KMS-11 (cell line): ENCODE measurements around the gene MEX3C.

Source experiments
- H2AFZ ChIP-seq: fragments of 200-600 bp; sonication (generic); 2 replicates; pipeline ENCODE4 v1.6.1; 2016; ENCODE audit warnings: antibody characterized with exemption, mixed run types, low read depth
- H3K27ac ChIP-seq: fragments of 200-600 bp; sonication (generic); 2 replicates; pipeline ENCODE4 v1.6.1; 2016; ENCODE audit warnings: mild to moderate bottlenecking, mixed run types
- H3K27me3 ChIP-seq: fragments of 200-600 bp; sonication (generic); 2 replicates; pipeline ENCODE4 v1.6.1; 2017; ENCODE audit warnings: mild to moderate bottlenecking, low read depth, mixed run types, moderate library complexity; ENCODE audit not compliant: insufficient read depth
- H3K36me3 ChIP-seq: fragments of 200-600 bp; sonication (generic); 2 replicates; pipeline ENCODE4 v1.6.1; 2017; ENCODE audit warnings: mild to moderate bottlenecking, mixed run types; ENCODE audit not compliant: insufficient read depth
- H3K4me1 ChIP-seq: fragments of 200-600 bp; sonication (generic); 2 replicates; pipeline ENCODE4 v1.6.1; 2016; ENCODE audit warnings: mild to moderate bottlenecking, low read depth, mixed run types; ENCODE audit not compliant: poor library complexity, severe bottlenecking
- H3K4me2 ChIP-seq: fragments of 200-600 bp; sonication (generic); 2 replicates; pipeline ENCODE4 v1.7.0; 2016; ENCODE audit warnings: mild to moderate bottlenecking, mixed run types
- H3K4me3 ChIP-seq: fragments of 200-600 bp; sonication (generic); IDR thresholded peaks from 2 replicates; pipeline ENCODE4 v1.6.1; 2017; ENCODE audit warnings: low read depth, low read length, mixed read lengths; ENCODE audit not compliant: insufficient read depth
- H3K79me2 ChIP-seq: fragments of 200-600 bp; sonication (generic); 2 replicates; pipeline ENCODE4 v1.6.1; 2016; ENCODE audit warnings: low read depth, mixed run types; ENCODE audit not compliant: insufficient read depth
- H3K9ac ChIP-seq: fragments of 200-600 bp; sonication (generic); 2 replicates; pipeline ENCODE4 v1.6.1; 2016; ENCODE audit warnings: mild to moderate bottlenecking, mixed run types
- H4K20me1 ChIP-seq: fragments of 200-600 bp; sonication (generic); 2 replicates; pipeline ENCODE4 v1.6.1; 2016; ENCODE audit warnings: mild to moderate bottlenecking, mixed run types; ENCODE audit not compliant: insufficient read depth
- TF ChIP-seq, protein P1 (sequence below): fragments of 200-600 bp; sonication (generic); conservative IDR thresholded peaks from 2 replicates; pipeline ENCODE4 v1.6.1; 2017; ENCODE audit warnings: low read depth, mild to moderate bottlenecking, antibody characterized with exemption, low read length, moderate library complexity, mixed read lengths

Gene MEX3C

DNA sequence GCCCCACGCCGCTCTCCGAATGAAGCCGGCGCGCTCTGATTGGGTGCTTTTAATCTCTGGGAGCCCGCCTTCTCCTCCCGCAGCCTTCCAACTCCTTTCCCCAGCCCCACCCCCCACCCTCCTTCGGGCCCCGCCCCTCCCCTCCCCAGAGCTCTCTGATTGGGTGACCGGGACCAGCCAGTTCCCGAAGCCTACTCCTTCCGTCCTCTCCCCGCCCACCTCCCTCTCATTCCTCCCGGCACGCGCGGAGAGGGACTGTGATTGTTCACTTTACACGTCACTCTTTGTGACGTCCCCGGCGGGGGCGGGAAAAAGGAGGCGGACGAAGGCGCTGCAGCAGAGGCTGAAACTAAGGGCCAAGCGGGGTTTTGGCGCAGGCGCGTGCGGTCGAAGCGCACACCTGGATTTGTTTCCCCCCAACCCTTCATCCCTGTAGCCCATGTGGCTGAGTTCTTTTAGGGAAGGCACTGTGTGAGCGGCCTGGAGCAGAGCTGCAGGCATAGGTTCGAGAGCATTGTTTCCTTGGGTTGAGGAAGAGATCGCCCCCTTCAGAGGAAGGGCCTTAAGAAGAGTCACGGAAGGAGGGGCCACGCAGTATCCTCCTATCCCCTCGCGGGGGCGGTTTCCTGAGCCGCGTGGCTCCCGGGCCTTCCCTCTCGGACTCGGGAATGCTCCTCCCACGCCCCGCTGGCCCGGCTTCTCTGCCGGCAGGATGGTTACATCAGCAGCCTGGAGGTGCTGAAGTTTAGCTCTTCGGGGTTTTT lies at the start of gene MEX3C:
Gene MEX3C, minus strand, starts transcription at position 21 of the 764 bp plus-strand sequence. CDS start 361 bp downstream, outside the sequence.
- H3K79me2 ChIP-seq = peaks cover 39% of the 10 kb centered on the region
- peak within 1 kb of the TSS; percentile 89 for H2AFZ ChIP-seq
- no peaks in the 10 kb centered on the region for H3K27me3 ChIP-seq
- H3K4me3 ChIP-seq = peak within 1 kb of the TSS; percentile 51
- no peaks in the 10 kb centered on the region for H3K36me3 ChIP-seq
- TF ChIP-seq, protein P1, sequence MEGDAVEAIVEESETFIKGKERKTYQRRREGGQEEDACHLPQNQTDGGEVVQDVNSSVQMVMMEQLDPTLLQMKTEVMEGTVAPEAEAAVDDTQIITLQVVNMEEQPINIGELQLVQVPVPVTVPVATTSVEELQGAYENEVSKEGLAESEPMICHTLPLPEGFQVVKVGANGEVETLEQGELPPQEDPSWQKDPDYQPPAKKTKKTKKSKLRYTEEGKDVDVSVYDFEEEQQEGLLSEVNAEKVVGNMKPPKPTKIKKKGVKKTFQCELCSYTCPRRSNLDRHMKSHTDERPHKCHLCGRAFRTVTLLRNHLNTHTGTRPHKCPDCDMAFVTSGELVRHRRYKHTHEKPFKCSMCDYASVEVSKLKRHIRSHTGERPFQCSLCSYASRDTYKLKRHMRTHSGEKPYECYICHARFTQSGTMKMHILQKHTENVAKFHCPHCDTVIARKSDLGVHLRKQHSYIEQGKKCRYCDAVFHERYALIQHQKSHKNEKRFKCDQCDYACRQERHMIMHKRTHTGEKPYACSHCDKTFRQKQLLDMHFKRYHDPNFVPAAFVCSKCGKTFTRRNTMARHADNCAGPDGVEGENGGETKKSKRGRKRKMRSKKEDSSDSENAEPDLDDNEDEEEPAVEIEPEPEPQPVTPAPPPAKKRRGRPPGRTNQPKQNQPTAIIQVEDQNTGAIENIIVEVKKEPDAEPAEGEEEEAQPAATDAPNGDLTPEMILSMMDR = peak; percentile 45; the same call in 1 of the 2 replicates
- peak within 1 kb of the TSS; percentile 86 for H3K27ac ChIP-seq
- peak within 1 kb of the TSS; percentile 87 for H3K4me2 ChIP-seq
- H3K9ac ChIP-seq = peak within 1 kb of the TSS; percentile 87
- H3K4me1 ChIP-seq = peaks cover 21% of the 10 kb centered on the region
- peaks cover 22% of the 10 kb centered on the region for H4K20me1 ChIP-seq

DNA sequence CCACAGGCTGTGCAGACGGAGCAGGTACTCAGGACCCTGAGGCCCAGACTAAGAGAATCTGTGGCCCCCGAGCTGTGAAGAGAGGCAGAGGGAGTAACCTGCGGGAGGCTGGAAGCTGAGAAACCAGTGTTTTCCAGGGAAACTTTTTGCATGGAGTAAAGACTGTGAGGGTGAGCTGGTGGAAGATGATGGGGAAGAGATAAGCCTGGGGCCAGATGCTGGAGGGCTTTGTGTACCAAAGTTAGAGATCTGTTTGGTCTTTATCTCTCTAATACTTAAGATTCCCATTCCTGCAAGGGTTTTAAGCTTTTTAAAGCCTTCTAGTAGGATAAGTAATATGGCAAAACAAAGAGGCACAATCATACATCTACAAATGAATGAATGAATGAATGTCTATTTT lies 43.7 kb upstream of the MEX3C start:
- H3K4me1 ChIP-seq = no peaks in the 10 kb centered on the region
- H3K4me3 ChIP-seq = no peak overlapping the region
- no peaks in the 10 kb centered on the region for H3K36me3 ChIP-seq
- no peak overlapping the region for H3K4me2 ChIP-seq
- no peaks in the 10 kb centered on the region for H4K20me1 ChIP-seq
- no peak overlapping the region for H3K27ac ChIP-seq
- no peak overlapping the region for H2AFZ ChIP-seq
- H3K9ac ChIP-seq = no peak overlapping the region
- TF ChIP-seq, protein P1 = no peak
- H3K79me2 ChIP-seq = no peaks in the 10 kb centered on the region
- H3K27me3 ChIP-seq = no peaks in the 10 kb centered on the region

DNA sequence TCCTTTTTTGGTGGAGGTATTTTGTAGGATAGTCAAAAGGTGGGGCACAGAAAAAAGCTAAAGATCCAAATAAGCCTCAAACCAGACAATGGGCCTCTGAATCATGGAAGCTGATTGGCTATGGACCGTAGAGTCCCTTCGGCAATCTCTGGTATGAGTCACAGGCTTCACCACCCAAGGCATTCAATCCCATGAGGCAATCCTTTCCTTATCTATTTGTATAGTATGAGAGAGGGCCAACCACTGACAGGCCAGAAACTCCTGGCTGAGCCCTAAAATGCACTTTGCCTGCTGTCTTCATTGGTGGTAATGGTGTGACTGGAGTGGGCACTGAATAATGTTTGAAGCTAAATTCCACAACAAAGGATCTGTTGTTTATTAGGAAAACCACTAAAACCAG lies 38.7 kb upstream of the MEX3C start:
- Histone ChIP-seq H3K4me1 (peaks cover 3% of the 10 kb centered on the region), H2AFZ (no peak overlapping the region), H4K20me1 (no peaks in the 10 kb centered on the region), H3K27me3 (no peaks in the 10 kb centered on the region), H3K9ac (no peak overlapping the region), H3K27ac (no peak overlapping the region), H3K36me3 (no peaks in the 10 kb centered on the region), H3K4me3 (no peak overlapping the region), H3K79me2 (no peaks in the 10 kb centered on the region), H3K4me2 (no peak overlapping the region)
- TF ChIP-seq, protein P1 = no peak

DNA sequence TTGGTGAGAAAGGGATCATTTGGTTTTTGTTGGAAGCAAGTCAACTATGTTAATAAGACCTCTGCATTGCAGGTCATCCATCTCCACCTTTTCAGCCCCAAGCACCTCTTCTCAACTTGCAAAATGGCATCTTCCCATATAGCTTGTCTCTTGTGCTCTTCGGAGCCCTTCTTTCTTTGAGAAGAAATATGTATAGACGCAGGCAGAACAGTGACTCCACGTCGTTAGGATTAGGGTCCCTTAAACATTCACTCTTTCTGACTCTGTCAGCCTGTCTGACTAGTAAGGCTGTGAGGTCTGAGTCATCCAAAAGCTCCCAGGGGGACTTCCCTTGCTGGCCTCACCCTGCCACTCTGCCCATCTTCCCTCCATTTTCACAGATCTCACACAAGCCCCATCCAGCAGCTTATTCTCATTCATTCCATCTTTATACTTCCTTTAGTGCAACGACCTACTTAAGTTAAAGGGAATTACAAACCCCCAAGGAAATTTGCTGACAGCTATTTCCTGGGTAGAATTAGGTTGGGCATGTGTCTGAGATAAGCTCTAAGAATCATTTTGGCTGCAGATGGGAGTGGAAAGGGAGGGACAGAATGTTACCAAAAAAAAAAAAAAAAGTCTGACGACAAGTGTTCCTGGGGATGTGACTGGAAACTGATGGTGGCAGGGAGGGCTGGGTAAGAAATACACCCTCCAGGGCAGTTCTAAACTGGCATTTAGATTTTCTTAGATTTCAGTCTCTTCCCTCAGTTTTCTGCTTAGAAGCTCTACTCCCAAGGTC lies 37.7 kb upstream of the MEX3C start:
- no peak overlapping the region for H3K9ac ChIP-seq
- H3K4me2 ChIP-seq = no peak overlapping the region
- H3K27ac ChIP-seq = no peak overlapping the region
- H3K27me3 ChIP-seq = no peaks in the 10 kb centered on the region
- no peaks in the 10 kb centered on the region for H3K79me2 ChIP-seq
- H3K36me3 ChIP-seq = no peaks in the 10 kb centered on the region
- H4K20me1 ChIP-seq = no peaks in the 10 kb centered on the region
- H3K4me3 ChIP-seq = no peak overlapping the region
- TF ChIP-seq, protein P1 = no peak
- H2AFZ ChIP-seq = no peak overlapping the region
- H3K4me1 ChIP-seq = peaks cover 3% of the 10 kb centered on the region
